Spleen (tissue), 11 donors: ENCODE results near the gene ATP8B2. TPM values are rescaled to one million over a fixed set of nuclear protein-coding genes. Genes with fewer than 3 reads are reported as not detected.
"Not testable (repeated sequence)": the region's sequence is repeated elsewhere in the genome, so short reads cannot be mapped to it uniquely, and the experiment has no call there.

Source experiments
- DNase-seq: peaks from one replicate; pipeline ENCODE4 v3.0.0-alpha.2; 2020
- H3K27ac ChIP-seq, 8 donors: fragments of 200-600 bp; sonication (generic) in 7 of 8; 1 replicate in 4 of 8; 2 replicates in 4 of 8; pipeline versions ENCODE4 v1.5.0 to v1.8.0; 2016 to 2021; ENCODE audit warnings: inconsistent platforms in 4 of 8, mild to moderate bottlenecking in 4 of 8, moderate library complexity in 1 of 8
- H3K27me3 ChIP-seq, 7 donors: fragments of 200-600 bp; sonication (generic) in 6 of 7; replicated peaks in 1 of 7; 1 replicate in 4 of 7; 2 replicates in 3 of 7; pipeline versions ENCODE4 v1.5.0 to v1.8.0; 2016 to 2021; ENCODE audit warnings: inconsistent platforms in 3 of 7, mild to moderate bottlenecking in 1 of 7
- H3K36me3 ChIP-seq, 6 donors: fragments of 200-600 bp; sonication (generic) in 5 of 6; 1 replicate in 4 of 6; 2 replicates in 2 of 6; pipeline versions ENCODE4 v1.5.0 to v1.8.0; 2016 to 2021; ENCODE audit warnings: inconsistent platforms in 2 of 6
- H3K4me1 ChIP-seq, 6 donors: fragments of 200-600 bp; sonication (generic) in 5 of 6; 1 replicate in 3 of 6; 2 replicates in 3 of 6; pipeline versions ENCODE4 v1.5.0 to v1.8.0; 2016 to 2021; ENCODE audit warnings: inconsistent platforms in 3 of 6
- H3K4me3 ChIP-seq, 8 donors: fragments of 200-600 bp; sonication (generic) in 7 of 8; 1 replicate in 4 of 8; 2 replicates in 4 of 8; pipeline versions ENCODE4 v1.5.0 to v1.8.0; 2016 to 2021; ENCODE audit warnings: inconsistent platforms in 4 of 8, mild to moderate bottlenecking in 4 of 8, moderate library complexity in 2 of 8
- H3K9me3 ChIP-seq, 8 donors: fragments of 200-600 bp; sonication (generic) in 7 of 8; 1 replicate in 4 of 8; 2 replicates in 4 of 8; pipeline versions ENCODE4 v1.5.0 to v1.8.0; 2016 to 2021; ENCODE audit warnings: inconsistent platforms in 4 of 8
- CTCF ChIP-seq, 11 experiments: fragments of 200-600 bp in 7 of 11; fragments of 450-650 bp in 4 of 11; sonication (generic) in 4 of 11; IDR thresholded peaks in 8 of 11; conservative IDR thresholded peaks in 3 of 11; 1 replicate in 7 of 11; 2 replicates in 4 of 11; pipeline versions ENCODE4 v1.4.0 to v1.8.0; 2016 to 2021; ENCODE audit warnings: antibody characterized with exemption in 11 of 11, inconsistent platforms in 4 of 11, mild to moderate bottlenecking in 1 of 11
- POLR2A ChIP-seq, 3 donors: fragments of 450-650 bp; IDR thresholded peaks; one replicate each; pipeline ENCODE4 v1.5.1; 2017; ENCODE audit warnings: antibody characterized with exemption in 3 of 3, mild to moderate bottlenecking in 1 of 3
- POLR2AphosphoS5 ChIP-seq, 3 donors: sonication (generic); formaldehyde crosslinking; IDR thresholded peaks; one replicate each; pipeline ENCODE4 v1.5.1; 2017; ENCODE audit warnings: antibody characterized with exemption in 3 of 3
- WGBS, 5 donors: extraction: QIAGEN DNeasy Blood & Tissue Kit in 3 of 5; methylation state at CpG; one replicate each; pipeline versions ENCODE4 v1.1.5 to v1.1.7; 2013 to 2018; 5-methylcytosine and 5-hydroxymethylcytosine counted together
- intact Hi-C: fragments of 100-400 bp; cut with DNase I; formaldehyde crosslinking; loops from one replicate; pipeline ENCODE4 v1.15.0; 2023; ENCODE audit warnings: low total_unique reads
- polyA plus RNA-seq, 3 donors: library from polyadenylated mRNA; stranded (reverse); fragments of 200-250 nt; gene quantifications; one replicate each; pipeline ENCODE4 v1.2.1, GENCODE V29; 2013
- total RNA-seq, 7 donors: library from RNA; depleted of rRNA in 3 of 7; stranded (reverse); fragments of >200 nt in 3 of 7; fragmentation: NEBNext Ultra II Directional in 4 of 7; extraction: Animal tissue kit (Norgen Biotek cat#: 25700) in 4 of 7; gene quantifications; one replicate each; pipeline versions ENCODE4 v1.1.0 to v1.2.1, GENCODE V29; 2016 to 2021
- donor health status: healthy with polysubstance abuse.
- donor health status: DM: no; HTN: no; CAD: no; lungs with moderate emphysema.
- donor health status: DM: no; HTN: no; CAD: no.
- donor health status: Bipolar disorder and iron deficiency.
- donor health status: healthy.
- donor health status: DM: no; HTN: no; CAD: no.
- donor health status: DM: yes; HTN: yes; CAD: no.

ATP8B2 gene
- total and polyA plus RNA-seq, 10 donors: 5.4 to 107 (median 44.7) TPM

- intact Hi-C loops: no loop called here
- WGBS, 5 donors: 86 to 92% (median 88%) methylated on average over 6 of the region's 6 CpGs
- DNase-seq: no peak
- Histone ChIP-seq H3K4me3 (no peak overlapping the region), H3K27me3 (no peaks in the 10 kb centered on the region), H3K4me1 (peaks cover 0 to 7% (median 0%) of the 10 kb centered on the region in 6 donors), H3K36me3 (no peaks in the 10 kb centered on the region), H3K27ac (no peak overlapping the region), H3K9me3 (no peaks in the 10 kb centered on the region)
- TF ChIP-seq POLR2A (IDR thresholded peaks at IDR 0.05) (no peak), POLR2AphosphoS5 (IDR thresholded peaks at IDR 0.05) (no peak), CTCF (IDR thresholded peaks at IDR 0.05 in 8 of 11, conservative IDR thresholded peaks at IDR 0.05 in 3 of 11) (no peak)
Observed at GRCh38 chr1:154371436-154371835, 46.1 kb downstream of the ATP8B2 start.

GRCh38 chr1:154373777-154374357, 48.5 kb downstream of the ATP8B2 start:
- H3K27ac ChIP-seq, H3K4me1 ChIP-seq, H3K36me3 ChIP-seq, H3K27me3 ChIP-seq, H3K9me3 ChIP-seq, H3K4me3 ChIP-seq, intact Hi-C loops, DNase-seq: not testable (repeated sequence)
- 62 to 75% (median 69%) methylated on average over 7 of the region's 7 CpGs for WGBS, 5 donors

- TF ChIP-seq CTCF (IDR thresholded peaks at IDR 0.05 in 8 of 11, conservative IDR thresholded peaks at IDR 0.05 in 3 of 11): no peak
- no peak for TF ChIP-seq POLR2A (IDR thresholded peaks at IDR 0.05)
- TF ChIP-seq POLR2AphosphoS5 (IDR thresholded peaks at IDR 0.05): no peak
- Histone ChIP-seq H3K27ac (peak overlapping the region in 1 of 8 donors; percentile 37), H3K4me3 (no peak overlapping the region), H3K9me3 (no peaks in the 10 kb centered on the region), H3K27me3 (no peaks in the 10 kb centered on the region), H3K36me3 (no peaks in the 10 kb centered on the region), H3K4me1 (no peaks in the 10 kb centered on the region)
- intact Hi-C loops: no loop called here
- 67 to 93% (median 84%) methylated on average over 13 to 16 of the region's 16 CpGs for WGBS, 5 donors
- DNase-seq: no peak
Observed at GRCh38 chr1:154379301-154379700, 54.0 kb downstream of the ATP8B2 start.

GRCh38 chr1:154384650-154385489, 59.5 kb downstream of the ATP8B2 start:
- DNase-seq: no peak
- H3K4me3 ChIP-seq: peak overlapping the region in 1 of 8 donors; percentile 47
- no peaks in the 10 kb centered on the region for H3K27me3 ChIP-seq
- H3K36me3 ChIP-seq: no peaks in the 10 kb centered on the region
- intact Hi-C loops: no loop called here
- peak overlapping the region; percentile 36 to 86 (median 72) for H3K27ac ChIP-seq
- 84 to 90% (median 86%) methylated on average over 8 of the region's 8 CpGs for WGBS, 5 donors
- peaks cover 0 to 26% (median 15%) of the 10 kb centered on the region in 6 donors for H3K4me1 ChIP-seq
- no peak for TF ChIP-seq POLR2AphosphoS5 (IDR thresholded peaks at IDR 0.05)
- TF ChIP-seq CTCF (IDR thresholded peaks at IDR 0.05 in 8 of 11, conservative IDR thresholded peaks at IDR 0.05 in 3 of 11): no peak
- TF ChIP-seq POLR2A (IDR thresholded peaks at IDR 0.05): no peak
- H3K9me3 ChIP-seq: no peaks in the 10 kb centered on the region
